ENCODE measurements around the gene JAK1. TPM values are rescaled to one million over a fixed set of nuclear protein-coding genes. Genes with fewer than 3 reads are reported as not detected.
"Not testable (repeated sequence)": the region's sequence is repeated elsewhere in the genome, so short reads cannot be mapped to it uniquely, and the experiment has no call there.

Gene JAK1
- total RNA-seq, 2 donors from 2014 or later = 22.9 to 23.2 TPM

GRCh38 chr1:64920941-64921589 lies 45.3 kb downstream of the JAK1 start:
- Mint-ChIP-seq H3K4me1 (peaks cover 38% of the 10 kb centered on the region), H3K9me3 (no peaks in the 10 kb centered on the region), H3K27me3 (ENCODE audit: insufficient read depth) (no peaks in the 10 kb centered on the region), H3K36me3 (ENCODE audit: low read depth) (no peaks in the 10 kb centered on the region), H3K4me3 (no peak overlapping the region), H3K27ac (no peak overlapping the region)
- Histone ChIP-seq H3K27ac (ENCODE audit: low read depth, low read length) (no peak overlapping the region), H3K9me3 (ENCODE audit: control insufficient read depth, low read length) (no peaks in the 10 kb centered on the region), H3K9ac (ENCODE audit: extremely low read depth, low read length, poor library complexity, severe bottlenecking) (no peak overlapping the region), H3K4me1 (ENCODE audit: control insufficient read depth, insufficient read depth, low read length) (peaks cover 6% of the 10 kb centered on the region), H3K4me3 (ENCODE audit: low read length) (no peak overlapping the region), H3K36me3 (ENCODE audit: control insufficient read depth, insufficient read depth, low read length) (no peaks in the 10 kb centered on the region), H3K27me3 (ENCODE audit: control insufficient read depth, insufficient read depth, low read length, poor library complexity, severe bottlenecking) (no peaks in the 10 kb centered on the region)
- DNase-seq = no peak
- TF ChIP-seq CTCF (conservative IDR thresholded peaks at IDR 0.05) = no peak
- 90 to 96% methylated on average over 3 of the region's 3 CpGs for WGBS, 2 experiments (ENCODE audit: insufficient coverage in 1 of 2, insufficient read length in 1 of 2)

- not testable (repeated sequence) for H3K27ac Mint-ChIP-seq; H3K27ac ChIP-seq (ENCODE audit: low read depth, low read length); H3K9me3 ChIP-seq (ENCODE audit: control insufficient read depth, low read length); H3K4me3 Mint-ChIP-seq; H3K4me1 ChIP-seq (ENCODE audit: control insufficient read depth, insufficient read depth, low read length); H3K9me3 Mint-ChIP-seq; H3K27me3 ChIP-seq (ENCODE audit: control insufficient read depth, insufficient read depth, low read length, poor library complexity, severe bottlenecking); H3K9ac ChIP-seq (ENCODE audit: extremely low read depth, low read length, poor library complexity, severe bottlenecking); H3K36me3 Mint-ChIP-seq (ENCODE audit: low read depth); DNase-seq; H3K4me3 ChIP-seq (ENCODE audit: low read length); H3K36me3 ChIP-seq (ENCODE audit: control insufficient read depth, insufficient read depth, low read length); H3K27me3 Mint-ChIP-seq (ENCODE audit: insufficient read depth)
- H3K4me1 Mint-ChIP-seq = peaks cover 41% of the 10 kb centered on the region
- WGBS, 2 experiments (ENCODE audit: insufficient coverage in 1 of 2, insufficient read length in 1 of 2) = 97 to 99% methylated on average over 5 to 6 of the region's 7 CpGs
These were observed 47.2 kb downstream of the JAK1 start for GRCh38 chr1:64919120-64919519.

- no peak for DNase-seq
- Mint-ChIP-seq H3K27ac (peak overlapping the region; percentile 27), H3K36me3 (ENCODE audit: low read depth) (no peaks in the 10 kb centered on the region), H3K27me3 (ENCODE audit: insufficient read depth) (no peaks in the 10 kb centered on the region), H3K4me3 (no peak overlapping the region), H3K9me3 (no peaks in the 10 kb centered on the region), H3K4me1 (peaks cover 34% of the 10 kb centered on the region)
- Histone ChIP-seq H3K9me3 (ENCODE audit: control insufficient read depth, low read length) (no peaks in the 10 kb centered on the region), H3K9ac (ENCODE audit: extremely low read depth, low read length, poor library complexity, severe bottlenecking) (no peak overlapping the region), H3K27me3 (ENCODE audit: control insufficient read depth, insufficient read depth, low read length, poor library complexity, severe bottlenecking) (no peaks in the 10 kb centered on the region), H3K36me3 (ENCODE audit: control insufficient read depth, insufficient read depth, low read length) (no peaks in the 10 kb centered on the region), H3K27ac (ENCODE audit: low read depth, low read length) (no peak overlapping the region), H3K4me3 (ENCODE audit: low read length) (no peak overlapping the region), H3K4me1 (ENCODE audit: control insufficient read depth, insufficient read depth, low read length) (peaks cover 9% of the 10 kb centered on the region)
- TF ChIP-seq CTCF (conservative IDR thresholded peaks at IDR 0.05) = no peak
These were observed 48.4 kb downstream of the JAK1 start for GRCh38 chr1:64917907-64918306.

GRCh38 chr1:64917328-64917861 lies 49.0 kb downstream of the JAK1 start:
- 88 to 100% methylated on average over 2 to 3 of the region's 3 CpGs for WGBS, 2 experiments (ENCODE audit: insufficient coverage in 1 of 2, insufficient read length in 1 of 2)
- no peak overlapping the region for H3K9ac ChIP-seq (ENCODE audit: extremely low read depth, low read length, poor library complexity, severe bottlenecking)
- Mint-ChIP-seq H3K27ac (peak overlapping the region; percentile 27), H3K36me3 (ENCODE audit: low read depth) (no peaks in the 10 kb centered on the region), H3K27me3 (ENCODE audit: insufficient read depth) (no peaks in the 10 kb centered on the region), H3K4me1 (peaks cover 29% of the 10 kb centered on the region), H3K4me3 (no peak overlapping the region), H3K9me3 (no peaks in the 10 kb centered on the region)
- H3K27me3 ChIP-seq (ENCODE audit: control insufficient read depth, insufficient read depth, low read length, poor library complexity, severe bottlenecking) = no peaks in the 10 kb centered on the region
- H3K4me3 ChIP-seq (ENCODE audit: low read length) = no peak overlapping the region
- no peak for TF ChIP-seq CTCF (conservative IDR thresholded peaks at IDR 0.05)
- no peaks in the 10 kb centered on the region for H3K36me3 ChIP-seq (ENCODE audit: control insufficient read depth, insufficient read depth, low read length)
- DNase-seq = peak; percentile 65
- H3K4me1 ChIP-seq (ENCODE audit: control insufficient read depth, insufficient read depth, low read length) = peaks cover 9% of the 10 kb centered on the region
- H3K9me3 ChIP-seq (ENCODE audit: control insufficient read depth, low read length) = no peaks in the 10 kb centered on the region
- no peak overlapping the region for H3K27ac ChIP-seq (ENCODE audit: low read depth, low read length)
